Measurements from ENCODE around the gene TOX4.
A peak's percentile ranks its signal among the peaks of the same experiment; 100 is the strongest.

Gene TOX4

DNA sequence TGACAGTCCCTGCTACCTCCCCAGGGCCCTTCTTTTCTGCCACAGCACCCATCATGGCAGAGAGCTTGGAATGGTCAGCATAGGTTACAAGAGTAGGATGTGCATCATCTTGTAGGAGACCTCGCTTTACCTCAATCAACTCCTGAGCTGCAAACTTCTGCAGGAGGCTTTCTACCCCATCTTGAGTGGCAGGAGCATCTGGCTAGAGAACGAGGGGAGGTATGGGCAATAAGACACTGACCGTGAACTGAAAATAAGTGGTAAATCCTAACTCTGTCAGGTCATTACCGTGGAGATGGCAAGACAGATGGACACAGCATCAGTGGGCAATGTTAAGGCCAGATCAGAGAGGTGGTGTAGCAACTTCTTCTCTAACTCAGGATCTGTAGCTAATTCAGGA, 26.4 kb downstream of the TOX4 start:
- DNase-seq = no peak

- peak; percentile 16 for DNase-seq
Measured at GRCh38 chr14:21505012-21505553, 28.1 kb downstream of the TOX4 start.

DNA sequence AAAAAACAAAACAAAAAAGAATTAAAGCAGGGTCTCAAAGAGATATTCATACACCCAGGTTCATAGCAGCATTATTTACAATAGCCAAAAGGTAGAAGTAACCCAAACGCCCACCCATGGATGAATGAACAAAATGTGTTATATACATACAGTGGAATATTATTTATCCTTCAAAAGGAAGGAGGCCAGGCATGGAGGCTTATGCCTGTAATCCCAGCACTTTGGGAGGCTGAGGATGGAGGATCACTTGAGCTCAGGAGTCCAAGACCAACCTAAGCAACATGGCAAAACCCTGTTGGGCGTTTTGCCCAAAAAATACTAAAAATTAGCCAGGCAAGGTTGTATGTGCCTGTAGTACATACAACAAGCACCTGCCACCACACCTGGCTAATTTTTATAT, 29.6 kb downstream of the TOX4 start:
- no peak for DNase-seq

GRCh38 chr14:21509432-21510143, 32.6 kb downstream of the TOX4 start:
- DNase-seq = no peak

DNA sequence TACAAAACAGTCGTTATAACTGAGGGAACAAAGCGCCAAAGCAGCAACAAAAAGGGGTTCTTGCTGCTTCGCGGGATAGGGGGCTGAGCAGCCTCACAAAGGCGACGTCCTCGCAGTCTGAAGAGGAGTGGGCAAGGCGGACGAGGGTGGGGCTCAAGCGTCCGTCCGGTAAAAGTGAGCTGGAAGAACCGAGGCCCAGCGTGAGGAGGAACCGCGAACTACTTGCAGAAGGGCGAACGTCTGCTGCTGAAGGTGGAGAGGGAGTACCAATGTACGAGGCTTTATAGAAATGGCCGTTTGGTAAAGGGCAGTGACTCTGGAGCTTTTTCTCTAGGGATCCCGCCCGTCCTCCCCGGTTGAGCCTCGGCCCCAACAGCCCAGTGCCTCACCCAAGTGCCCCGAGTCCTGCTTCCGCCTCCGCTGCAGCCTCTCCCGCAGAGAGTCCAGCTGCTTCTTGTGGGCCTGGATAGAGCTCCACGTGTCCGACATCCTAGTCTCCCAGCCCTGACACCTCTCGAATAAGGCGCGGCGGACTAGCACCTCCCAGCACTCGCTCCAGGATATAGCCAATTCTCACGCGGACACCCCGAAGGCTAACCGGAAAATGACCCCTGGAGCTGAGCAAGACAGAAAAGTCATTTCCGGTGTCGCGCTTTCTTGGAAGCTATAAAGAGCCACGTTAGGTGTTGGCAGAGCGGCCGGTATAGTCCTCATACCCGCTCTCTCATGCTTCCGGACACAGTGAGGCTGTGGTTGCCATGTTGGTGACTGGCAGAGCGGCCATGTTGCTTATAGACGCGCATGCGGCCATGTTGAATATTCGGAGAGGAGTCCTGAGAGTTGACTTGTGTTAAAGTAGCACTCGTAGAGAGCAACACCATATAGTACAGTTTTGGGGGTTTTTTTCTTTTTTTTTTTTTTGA, 34.0 kb downstream of the TOX4 start, which contains the start of gene METTL3:
TSS of gene METTL3 (minus strand) at position 606 of the 923 bp plus-strand sequence. CDS start at position 489, 117 bp downstream.
- DNase-seq = peak; percentile 99

- DNase-seq = no peak
Measured at GRCh38 chr14:21514341-21514740, 37.3 kb downstream of the TOX4 start.

- DNase-seq = no peak
Measured at GRCh38 chr14:21518725-21519124, 41.7 kb downstream of the TOX4 start.

- no peak for DNase-seq
Measured at GRCh38 chr14:21520767-21521166, 43.8 kb downstream of the TOX4 start.

DNA sequence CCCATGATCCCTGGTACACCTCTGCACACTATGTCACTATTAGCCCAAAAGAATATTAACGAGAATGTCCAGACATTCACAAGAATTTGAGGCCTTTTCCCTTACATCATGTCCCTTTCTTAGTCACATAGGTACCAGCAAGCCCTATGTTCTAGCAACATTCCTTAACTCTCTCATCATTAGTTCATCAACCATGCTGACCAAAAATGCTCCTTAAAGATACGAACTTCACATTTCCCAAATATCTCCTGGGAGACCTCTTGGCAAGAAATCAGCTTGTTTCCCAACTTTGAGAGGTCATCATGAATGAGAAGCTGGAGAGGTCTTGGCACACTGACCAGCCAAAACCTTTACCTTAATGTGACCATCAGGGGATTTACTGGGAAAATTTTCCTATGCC, 44.5 kb downstream of the TOX4 start:
- no peak for DNase-seq

GRCh38 chr14:21523203-21523602, 46.2 kb downstream of the TOX4 start:
- DNase-seq = no peak

DNA sequence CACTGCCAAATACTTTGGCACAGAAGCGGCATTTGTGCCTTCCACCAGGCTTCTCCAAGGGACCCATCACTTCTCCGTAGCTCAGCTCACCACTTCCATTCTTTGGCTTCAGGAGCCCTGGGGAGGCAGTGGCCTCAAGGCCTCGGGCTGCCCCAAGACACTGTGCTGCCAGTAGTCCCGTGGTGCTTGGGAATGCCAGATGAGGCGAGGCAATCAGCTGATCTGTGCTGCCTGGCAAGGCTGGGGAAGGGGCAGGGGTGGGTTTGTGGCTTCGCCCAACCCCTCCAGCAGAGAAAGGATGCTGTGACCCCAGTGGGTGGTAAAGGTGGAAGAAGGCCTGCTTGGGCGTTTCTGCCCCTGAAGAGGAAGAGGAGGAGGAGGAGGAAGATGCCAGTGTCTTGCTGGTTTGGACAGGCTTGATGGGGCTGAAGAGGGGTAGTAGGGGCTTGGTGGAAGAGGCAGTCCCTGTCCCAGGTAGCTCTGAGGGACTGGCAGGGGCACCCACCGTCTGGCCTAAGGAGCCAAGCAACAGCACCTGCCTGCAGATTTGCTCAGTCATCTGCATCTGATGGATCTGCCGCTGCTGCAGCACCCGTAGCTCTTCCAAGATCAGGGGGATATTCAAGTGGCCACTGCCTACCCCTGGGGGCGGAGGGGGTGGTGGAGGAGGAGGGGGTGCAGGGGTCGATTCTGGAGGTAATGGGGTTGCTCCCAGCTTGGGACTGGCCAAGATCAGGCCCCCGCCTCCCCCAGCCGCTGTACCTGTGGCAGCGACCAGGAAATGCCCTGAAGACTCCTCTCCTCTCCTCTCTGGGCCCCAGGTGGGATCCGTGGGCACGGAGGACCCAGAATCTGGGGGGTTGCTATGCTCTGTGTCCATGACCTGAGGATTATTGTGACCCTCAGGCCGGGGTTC, 47.8 kb downstream of the TOX4 start:
- no peak for DNase-seq

GRCh38 chr14:21525571-21525961, 48.6 kb downstream of the TOX4 start:
- no peak for DNase-seq

DNA sequence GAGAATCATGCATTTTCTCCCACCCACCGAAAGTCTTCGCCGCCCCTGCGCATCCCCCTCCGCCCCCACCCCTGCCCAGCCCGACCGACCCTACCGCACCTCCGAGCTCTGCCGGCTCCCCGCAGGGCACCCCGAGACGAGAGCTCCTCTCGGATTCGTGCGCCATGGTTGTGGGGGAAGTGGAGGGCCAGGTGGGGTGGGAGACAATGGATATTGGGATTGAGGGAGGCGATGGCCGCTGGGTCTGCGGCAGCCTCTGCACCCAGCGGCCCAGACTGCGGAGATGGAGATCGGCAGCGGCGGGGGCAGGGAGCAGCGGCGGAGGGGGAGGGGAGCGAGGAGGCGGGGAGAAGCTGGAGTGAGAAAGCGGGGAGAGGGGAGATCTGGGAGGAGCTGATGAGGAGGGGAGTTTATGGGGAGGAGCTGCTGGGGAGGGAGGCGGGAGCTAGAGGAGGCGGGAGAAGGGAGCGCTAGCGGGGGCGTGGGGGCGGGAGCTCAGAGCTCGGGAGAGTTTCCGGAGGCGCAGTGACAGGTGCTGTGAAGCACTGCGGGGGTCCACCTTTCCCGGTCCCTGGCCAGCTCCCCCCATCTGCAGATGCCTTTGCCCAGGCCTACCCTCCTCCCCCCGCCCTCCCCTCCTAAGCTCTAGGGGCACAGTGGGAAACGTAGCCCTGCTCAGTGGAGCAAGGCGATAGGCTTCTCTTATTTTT, 49.1 kb downstream of the TOX4 start, which contains the start of gene SALL2:
TSS of gene SALL2 (minus strand) at position 385 of the 710 bp plus-strand sequence. CDS start at position 166, 219 bp downstream.
- no peak for DNase-seq

DNA sequence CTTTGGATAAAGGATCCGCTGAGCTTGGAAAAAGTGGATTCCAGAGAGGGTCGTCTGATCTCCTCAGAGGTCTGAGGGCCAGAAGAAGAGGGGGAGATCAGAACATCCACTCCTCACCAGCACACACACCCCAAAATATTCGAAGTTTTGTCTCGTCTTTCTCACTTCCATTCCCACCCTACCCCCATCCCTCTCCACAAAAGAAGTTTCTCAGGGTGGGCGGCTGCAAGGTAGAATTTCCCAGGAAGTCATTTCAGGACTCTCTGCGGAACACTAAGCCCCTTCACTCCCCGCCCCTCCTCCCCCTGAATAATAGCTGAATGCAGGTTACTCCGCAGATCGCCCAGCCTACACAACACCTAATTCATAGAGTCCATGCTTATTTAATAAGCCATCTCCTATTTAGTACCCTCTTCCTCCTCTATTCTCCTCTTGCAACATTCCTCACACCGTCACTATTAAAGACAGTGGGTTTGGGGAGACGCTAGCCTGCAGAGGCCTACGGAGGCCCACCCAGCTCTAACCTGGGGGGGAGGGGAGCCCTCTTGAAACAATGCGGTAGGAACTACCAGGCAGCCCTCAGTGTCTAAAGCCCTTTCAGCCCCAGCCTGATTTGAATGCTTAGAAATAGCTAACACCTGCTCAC, 49.8 kb downstream of the TOX4 start:
- DNase-seq = no peak

DNA sequence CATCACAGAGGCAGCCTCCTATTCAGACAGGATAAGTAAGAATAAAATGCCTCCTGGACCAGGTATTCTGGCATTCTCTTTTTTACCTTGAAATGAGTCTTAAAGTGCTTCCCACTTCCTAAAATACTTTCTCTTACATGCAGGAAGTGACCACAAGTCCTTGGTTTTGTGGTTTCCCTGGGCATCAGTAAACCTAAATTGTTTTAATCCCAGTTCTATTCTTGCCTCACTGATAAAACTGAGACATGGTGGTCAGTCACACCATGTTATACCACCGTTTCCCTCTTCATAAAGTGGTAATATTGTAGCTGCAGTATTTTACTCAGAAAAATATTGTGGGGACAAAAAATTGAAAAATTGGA, 50.3 kb downstream of the TOX4 start:
- peak; percentile 61 for DNase-seq

DNA sequence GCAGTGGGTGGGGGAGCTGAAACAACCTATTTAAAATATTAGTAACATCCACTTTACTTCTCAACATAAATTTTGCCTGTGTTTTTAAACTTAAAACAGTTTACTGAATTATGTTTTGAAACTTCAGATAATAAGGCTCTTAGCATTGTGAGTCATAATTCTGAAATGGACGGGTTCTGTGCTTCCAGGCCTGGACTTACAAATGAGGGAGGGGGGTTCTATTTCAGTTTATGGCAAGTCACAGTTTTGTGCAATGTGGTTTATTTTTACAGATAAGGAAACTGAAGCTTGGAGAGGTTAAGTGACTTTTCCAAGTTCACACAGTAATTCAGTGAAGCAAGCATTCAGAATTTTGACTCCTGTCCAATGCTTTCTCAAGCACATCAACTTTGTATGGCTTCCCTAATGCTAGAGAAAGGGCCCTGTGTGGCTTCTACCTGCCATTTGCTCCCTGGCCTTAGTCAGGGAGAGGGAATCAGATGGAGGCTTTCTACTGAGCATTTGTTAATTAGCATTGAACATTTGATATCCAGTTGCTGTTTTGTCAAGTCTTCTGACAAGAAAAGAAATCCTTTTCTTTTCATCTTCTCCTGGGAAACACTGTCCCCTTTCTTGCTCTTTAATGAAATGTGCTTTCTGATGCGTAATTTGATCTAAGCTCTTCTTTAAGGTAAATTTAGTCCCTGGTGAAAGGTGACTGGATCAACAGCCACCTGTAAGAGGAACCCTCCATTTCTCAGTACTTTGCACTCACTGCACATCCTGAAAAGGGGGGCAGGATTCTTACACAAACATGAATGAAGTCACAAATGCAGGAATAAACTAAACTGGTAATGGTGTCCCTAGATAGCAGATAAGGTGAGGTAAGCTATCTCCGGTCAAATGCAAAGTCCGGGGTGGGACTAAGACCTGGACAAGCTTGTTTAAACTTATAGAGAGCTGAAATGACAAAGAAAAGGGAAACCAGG, 51.7 kb downstream of the TOX4 start:
- peak; percentile 22 for DNase-seq

GRCh38 chr14:21529515-21529914, 52.5 kb downstream of the TOX4 start:
- DNase-seq = no peak

- no peak for DNase-seq
Measured at GRCh38 chr14:21533294-21533693, 56.3 kb downstream of the TOX4 start.

GRCh38 chr14:21534576-21534975, 57.6 kb downstream of the TOX4 start:
- DNase-seq = peak; percentile 28

Measured in MV-4-11 (cell line).